Left lung (tissue), 10 donors: ENCODE measurements around the gene BBIP1. TPM values are rescaled to one million over a fixed set of nuclear protein-coding genes. Genes with fewer than 3 reads are reported as not detected.
A peak's percentile ranks its signal among the peaks of the same experiment; 100 is the strongest.

ENCODE experiments used
- ATAC-seq: fragments of 200-7000 bp; cut with Tn5 transposase; one replicate; pipeline ENCODE4 v1.9.1; 2020; ENCODE audit warnings: moderate library complexity
- DNase-seq, 4 donors: peaks; one replicate each; pipeline ENCODE4 v3.0.0-alpha.2; 2013 to 2020
- H3K27ac ChIP-seq, 2 donors: fragments of 200-600 bp; sonication (generic) in 1 of 2; one replicate each; pipeline versions ENCODE4 v1.5.0 to v1.8.0; 2020 to 2021
- H3K27me3 ChIP-seq, 2 donors: fragments of 200-600 bp; sonication (generic) in 1 of 2; one replicate each; pipeline versions ENCODE4 v1.5.0 to v1.8.0; 2020 to 2021
- H3K36me3 ChIP-seq, 2 donors: fragments of 200-600 bp; sonication (generic) in 1 of 2; one replicate each; pipeline versions ENCODE4 v1.5.0 to v1.8.0; 2020 to 2021
- H3K4me1 ChIP-seq, 2 donors: fragments of 200-600 bp; one replicate each; pipeline ENCODE4 v1.8.0; 2021
- H3K4me3 ChIP-seq, 2 donors: fragments of 200-600 bp; sonication (generic) in 1 of 2; one replicate each; pipeline versions ENCODE4 v1.5.0 to v1.8.0; 2020 to 2021; ENCODE audit warnings: mild to moderate bottlenecking in 1 of 2
- H3K9me3 ChIP-seq, 2 donors: fragments of 200-600 bp; sonication (generic) in 1 of 2; one replicate each; pipeline versions ENCODE4 v1.5.0 to v1.8.0; 2020 to 2021
- intact Hi-C, 2 donors: fragments of 100-400 bp; cut with DNase I; formaldehyde crosslinking; loops; one replicate each; pipeline versions ENCODE4 v1.11.2 to v1.14.2; 2022
- polyA plus RNA-seq, 6 donors: library from polyadenylated mRNA; unstranded; fragments of 120-200 nt; gene quantifications; one replicate each; pipeline ENCODE4 v1.2.1, GENCODE V29; 2013; ENCODE audit not compliant: insufficient read length in 6 of 6
- total RNA-seq, 2 donors: library from RNA; stranded (reverse); fragmentation: NEBNext Ultra II Directional; extraction: Animal tissue kit (Norgen Biotek cat#: 25700); gene quantifications; one replicate each; pipeline ENCODE4 v1.2.1, GENCODE V29; 2021
- TF ChIP-seq, protein P1 (sequence below), 2 donors: fragments of 200-600 bp; sonication (generic) in 1 of 2; IDR thresholded peaks; one replicate each; pipeline versions ENCODE4 v1.5.0 to v1.8.0; 2021; ENCODE audit warnings: antibody characterized with exemption in 2 of 2
- donor health status: DM: no; HTN: yes; CAD: no.
- donor health status: DM: no; HTN: no; CAD: no.

Gene BBIP1
- total and polyA plus RNA-seq, 8 donors: 22.6 to 62.9 (median 52.2) TPM

DNA sequence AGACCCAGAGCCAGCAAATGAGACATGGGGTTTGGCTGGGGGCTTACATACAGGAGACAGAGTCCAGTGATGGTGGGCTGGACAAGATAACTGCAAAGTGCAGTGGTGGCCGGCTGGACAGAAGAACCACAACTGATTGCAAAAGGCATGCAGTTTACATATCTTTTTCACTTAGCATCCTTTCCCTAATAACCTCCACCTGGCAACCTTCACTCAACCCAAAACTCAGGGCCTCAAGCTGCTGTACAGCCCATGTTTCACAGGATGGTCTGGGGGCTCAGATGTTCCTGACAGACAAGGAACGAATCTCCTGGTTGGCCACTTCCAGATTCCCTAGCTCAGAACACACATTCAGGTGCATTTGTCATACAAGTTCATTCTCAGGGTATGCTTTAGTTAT is 55.0 kb downstream of the BBIP1 start:
- no peaks in the 10 kb centered on the region for H3K9me3 ChIP-seq
- H3K4me3 ChIP-seq: no peak overlapping the region
- TF ChIP-seq, protein P1, sequence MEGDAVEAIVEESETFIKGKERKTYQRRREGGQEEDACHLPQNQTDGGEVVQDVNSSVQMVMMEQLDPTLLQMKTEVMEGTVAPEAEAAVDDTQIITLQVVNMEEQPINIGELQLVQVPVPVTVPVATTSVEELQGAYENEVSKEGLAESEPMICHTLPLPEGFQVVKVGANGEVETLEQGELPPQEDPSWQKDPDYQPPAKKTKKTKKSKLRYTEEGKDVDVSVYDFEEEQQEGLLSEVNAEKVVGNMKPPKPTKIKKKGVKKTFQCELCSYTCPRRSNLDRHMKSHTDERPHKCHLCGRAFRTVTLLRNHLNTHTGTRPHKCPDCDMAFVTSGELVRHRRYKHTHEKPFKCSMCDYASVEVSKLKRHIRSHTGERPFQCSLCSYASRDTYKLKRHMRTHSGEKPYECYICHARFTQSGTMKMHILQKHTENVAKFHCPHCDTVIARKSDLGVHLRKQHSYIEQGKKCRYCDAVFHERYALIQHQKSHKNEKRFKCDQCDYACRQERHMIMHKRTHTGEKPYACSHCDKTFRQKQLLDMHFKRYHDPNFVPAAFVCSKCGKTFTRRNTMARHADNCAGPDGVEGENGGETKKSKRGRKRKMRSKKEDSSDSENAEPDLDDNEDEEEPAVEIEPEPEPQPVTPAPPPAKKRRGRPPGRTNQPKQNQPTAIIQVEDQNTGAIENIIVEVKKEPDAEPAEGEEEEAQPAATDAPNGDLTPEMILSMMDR (IDR thresholded peaks at IDR 0.05): no peak
- no peaks in the 10 kb centered on the region for H3K27me3 ChIP-seq
- intact Hi-C loops: loop anchor here in 1 of 2 donors (10.0 kb wide), 1 partner anchor 59 kb away; no protein-coding TSS in a partner anchor
- H3K4me1 ChIP-seq: peaks cover 33 to 100% of the 10 kb centered on the region in 2 donors
- H3K27ac ChIP-seq: peak overlapping the region; percentile 84 to 96
- H3K36me3 ChIP-seq: no peaks in the 10 kb centered on the region
- ATAC-seq: no peak
- DNase-seq: no peak

DNA sequence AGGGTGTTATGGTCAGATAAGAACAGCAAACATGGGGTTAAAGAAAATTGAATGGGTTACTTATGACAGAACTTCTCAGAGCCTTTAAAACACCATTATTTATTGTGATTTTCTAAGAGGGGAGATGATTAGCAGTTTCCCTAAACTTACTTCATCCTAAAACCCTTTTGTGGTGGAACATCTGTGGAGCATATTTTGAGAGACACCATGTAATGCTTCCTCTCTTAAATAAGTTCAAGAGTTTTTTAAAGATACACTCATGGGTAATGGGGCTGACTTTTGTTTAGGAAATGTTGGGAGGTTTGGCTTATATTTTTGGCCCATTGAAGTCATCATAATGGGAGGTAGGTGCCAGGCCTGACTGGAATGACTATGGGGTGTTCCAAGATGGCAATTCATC is 55.6 kb downstream of the BBIP1 start:
- H3K4me3 ChIP-seq: no peak overlapping the region
- H3K9me3 ChIP-seq: no peaks in the 10 kb centered on the region
- peak overlapping the region in 1 of 2 donors; percentile 96 for H3K27ac ChIP-seq
- TF ChIP-seq, protein P1 (IDR thresholded peaks at IDR 0.05): no peak
- H3K4me1 ChIP-seq: peaks cover 34 to 100% of the 10 kb centered on the region in 2 donors
- H3K36me3 ChIP-seq: no peaks in the 10 kb centered on the region
- H3K27me3 ChIP-seq: no peaks in the 10 kb centered on the region
- DNase-seq (no peak), ATAC-seq (no peak)
- intact Hi-C loops: loop anchor here in 1 of 2 donors (10.0 kb wide), 1 partner anchor 59 kb away; no protein-coding TSS in a partner anchor

DNA sequence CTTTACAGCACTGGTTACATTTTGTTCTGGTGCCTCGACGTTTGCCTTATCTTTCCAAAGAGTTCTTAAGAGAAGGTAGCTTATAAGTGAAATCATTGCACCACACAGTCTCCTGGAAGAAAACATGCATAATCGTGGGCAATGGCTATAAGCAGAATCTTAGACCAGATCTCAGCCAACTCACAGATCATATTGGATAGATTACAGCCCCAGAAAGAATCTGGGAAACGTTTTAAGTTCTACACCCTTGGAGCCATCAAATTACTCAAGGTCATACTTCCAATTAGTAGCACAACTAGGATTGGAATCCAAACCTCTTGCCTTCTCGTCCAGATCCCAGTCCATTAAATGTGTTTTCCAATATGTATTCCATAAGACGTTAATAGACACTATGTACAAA is 56.0 kb downstream of the BBIP1 start:
- no peak for ATAC-seq
- peaks cover 34 to 100% of the 10 kb centered on the region in 2 donors for H3K4me1 ChIP-seq

DNA sequence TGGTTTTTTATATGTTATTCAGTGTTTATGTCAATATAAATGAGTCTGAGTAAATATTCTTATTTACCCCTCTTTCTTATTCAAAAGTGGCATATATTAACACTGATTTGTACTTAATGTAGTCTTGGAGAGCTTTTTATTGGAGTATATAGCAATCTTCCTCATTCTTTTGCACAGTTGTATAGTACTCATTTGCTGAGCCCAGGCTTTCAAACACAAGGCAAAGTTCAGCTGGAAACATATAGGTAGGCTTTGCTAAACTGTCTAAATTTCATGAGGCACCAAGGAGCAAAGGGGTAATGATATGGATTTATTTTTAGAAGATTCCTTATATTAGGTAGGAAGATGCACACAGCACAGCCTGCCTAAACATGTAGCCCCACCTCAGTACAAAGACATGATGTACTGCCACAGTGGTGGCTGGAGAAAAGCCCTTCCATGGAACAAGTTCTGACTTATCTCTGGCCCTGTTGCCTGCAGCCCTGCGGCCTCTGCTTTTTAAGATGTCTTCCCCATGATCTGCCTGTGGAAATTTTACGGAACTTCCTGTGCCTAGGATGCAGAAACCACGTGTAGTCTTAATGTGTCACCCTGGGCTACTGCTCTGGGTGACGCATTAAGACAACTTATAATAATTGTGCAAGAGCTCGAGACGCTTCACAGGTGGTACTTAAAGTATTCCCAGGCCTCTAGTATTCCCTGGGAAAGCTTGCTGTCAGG is 56.9 kb downstream of the BBIP1 start:
- ATAC-seq (peak; percentile 39), DNase-seq (no peak)
- TF ChIP-seq, protein P1 (IDR thresholded peaks at IDR 0.05): no peak
- no peaks in the 10 kb centered on the region for H3K27me3 ChIP-seq
- H3K36me3 ChIP-seq: no peaks in the 10 kb centered on the region
- no peak overlapping the region for H3K4me3 ChIP-seq
- H3K4me1 ChIP-seq: peaks cover 41 to 100% of the 10 kb centered on the region in 2 donors
- H3K9me3 ChIP-seq: no peaks in the 10 kb centered on the region
- H3K27ac ChIP-seq: peak overlapping the region in 1 of 2 donors; percentile 69
- intact Hi-C loops: loop anchor here in 1 of 2 donors (10.0 kb wide), 1 partner anchor 57 kb away; no protein-coding TSS in a partner anchor

More for the DNA sequence above, 56.0 kb downstream of the BBIP1 start:
- Histone ChIP-seq H3K27ac (peak overlapping the region in 1 of 2 donors; percentile 69), H3K4me3 (no peak overlapping the region), H3K27me3 (no peaks in the 10 kb centered on the region), H3K36me3 (no peaks in the 10 kb centered on the region), H3K9me3 (no peaks in the 10 kb centered on the region)
- no peak for DNase-seq
- TF ChIP-seq, protein P1 (IDR thresholded peaks at IDR 0.05): no peak
- intact Hi-C loops: loop anchor here in 1 of 2 donors (10.0 kb wide), 1 partner anchor 58 kb away; no protein-coding TSS in a partner anchor

DNA sequence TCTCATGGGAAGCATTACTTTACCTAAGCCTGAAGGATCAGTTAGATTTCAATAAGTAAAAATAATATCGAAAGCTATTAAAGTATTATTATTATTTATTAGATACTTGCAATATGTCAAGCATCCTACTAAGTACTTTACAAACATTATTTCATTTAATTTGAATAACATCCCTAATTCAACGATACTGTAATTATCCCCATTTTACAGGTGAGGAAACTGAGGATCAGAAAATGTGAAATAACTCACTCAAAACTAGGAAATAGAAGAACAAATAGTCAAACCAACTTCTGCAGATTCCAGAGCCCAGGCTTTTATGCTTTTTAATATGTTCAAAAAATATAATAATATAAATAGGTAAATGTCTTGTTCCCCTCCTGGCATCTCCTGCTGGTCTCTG is 57.5 kb downstream of the BBIP1 start:
- peak overlapping the region; percentile 64 to 89 for H3K27ac ChIP-seq
- ATAC-seq (no peak), DNase-seq (no peak)
- peaks cover 41 to 94% of the 10 kb centered on the region in 2 donors for H3K4me1 ChIP-seq
- H3K27me3 ChIP-seq: no peaks in the 10 kb centered on the region
- TF ChIP-seq, protein P1 (IDR thresholded peaks at IDR 0.05): no peak
- no peak overlapping the region for H3K4me3 ChIP-seq
- H3K36me3 ChIP-seq: no peaks in the 10 kb centered on the region
- no peaks in the 10 kb centered on the region for H3K9me3 ChIP-seq
- intact Hi-C loops: loop anchor here in 1 of 2 donors (10.0 kb wide), 1 partner anchor 57 kb away; no protein-coding TSS in a partner anchor
